NT2/D1 (cell line): ENCODE results near the gene TDRD9.

Experiments used
- DNase-seq: peaks from one replicate; pipeline ENCODE4 v3.0.0-alpha.2; 2011; ENCODE audit warnings: low read depth, low spot score
- H3K27me3 ChIP-seq: 2 replicates; pipeline ENCODE4 v1.6.0; 2011; ENCODE audit warnings: mild to moderate bottlenecking; ENCODE audit not compliant: insufficient read length, insufficient read depth
- H3K36me3 ChIP-seq: 2 replicates; pipeline ENCODE4 v1.6.1; 2011; ENCODE audit warnings: mild to moderate bottlenecking, low read length, mixed read lengths; ENCODE audit not compliant: insufficient read depth, insufficient read length
- H3K4me1 ChIP-seq: 2 replicates; pipeline ENCODE4 v1.5.1; 2011; ENCODE audit not compliant: insufficient read depth, insufficient read length
- H3K4me3 ChIP-seq: 2 replicates; pipeline ENCODE4 v1.5.1; 2011; ENCODE audit warnings: low read depth; ENCODE audit not compliant: insufficient read length
- H3K9ac ChIP-seq: 2 replicates; pipeline ENCODE4 v1.6.0; 2011; ENCODE audit warnings: low read depth; ENCODE audit not compliant: insufficient read length
- H3K9me3 ChIP-seq: 2 replicates; pipeline ENCODE4 v1.5.1; 2011; ENCODE audit warnings: mild to moderate bottlenecking, low read length; ENCODE audit not compliant: insufficient read depth
- SUZ12 ChIP-seq: IDR thresholded peaks from 2 replicates; pipeline ENCODE4 v1.6.1; 2011; ENCODE audit not compliant: insufficient read length, insufficient read depth; ENCODE audit errors: extremely low read depth
- YY1 ChIP-seq: IDR thresholded peaks from 2 replicates; pipeline ENCODE4 v1.6.1; 2011; ENCODE audit not compliant: insufficient read length, insufficient read depth
- ZNF274 ChIP-seq: IDR thresholded peaks from 2 replicates; pipeline ENCODE4 v1.6.1; 2011; ENCODE audit warnings: mild to moderate bottlenecking, low read depth, low read length

The TDRD9 gene

GRCh38 chr14:104030958-104031357, 102.7 kb downstream of the TDRD9 start:
- no peaks in the 10 kb centered on the region for H3K4me1 ChIP-seq

GRCh38 chr14:104031384-104031783, 103.1 kb downstream of the TDRD9 start:
- TF ChIP-seq ZNF274: no peak
- no peak for TF ChIP-seq SUZ12
- TF ChIP-seq YY1: no peak
- no peak for DNase-seq
- Histone ChIP-seq H3K36me3 (no peaks in the 10 kb centered on the region), H3K9ac (no peak overlapping the region), H3K4me3 (no peak overlapping the region), H3K4me1 (no peaks in the 10 kb centered on the region), H3K27me3 (no peaks in the 10 kb centered on the region), H3K9me3 (no peaks in the 10 kb centered on the region)

More at GRCh38 chr14:104030958-104031357, 102.7 kb downstream of the TDRD9 start:
- no peaks in the 10 kb centered on the region for H3K27me3 ChIP-seq
- no peak overlapping the region for H3K4me3 ChIP-seq
- no peaks in the 10 kb centered on the region for H3K36me3 ChIP-seq
- TF ChIP-seq SUZ12: no peak
- no peak overlapping the region for H3K9ac ChIP-seq
- no peaks in the 10 kb centered on the region for H3K9me3 ChIP-seq
- DNase-seq: no peak

GRCh38 chr14:104034976-104035699, 106.9 kb downstream of the TDRD9 start:
- no peak for DNase-seq
- no peak for TF ChIP-seq ZNF274
- TF ChIP-seq YY1: no peak
- no peak for TF ChIP-seq SUZ12
- Histone ChIP-seq H3K9ac (no peak overlapping the region), H3K9me3 (no peaks in the 10 kb centered on the region), H3K36me3 (no peaks in the 10 kb centered on the region), H3K27me3 (no peaks in the 10 kb centered on the region), H3K4me1 (no peaks in the 10 kb centered on the region), H3K4me3 (no peak overlapping the region)

GRCh38 chr14:104036212-104036611, 108.0 kb downstream of the TDRD9 start:
- no peaks in the 10 kb centered on the region for H3K27me3 ChIP-seq
- H3K4me3 ChIP-seq: no peak overlapping the region
- no peaks in the 10 kb centered on the region for H3K9me3 ChIP-seq
- H3K9ac ChIP-seq: no peak overlapping the region
- no peaks in the 10 kb centered on the region for H3K36me3 ChIP-seq
- H3K4me1 ChIP-seq: no peaks in the 10 kb centered on the region
- TF ChIP-seq YY1 (no peak), ZNF274 (no peak), SUZ12 (no peak)
- no peak for DNase-seq

GRCh38 chr14:104037074-104037473, 108.8 kb downstream of the TDRD9 start:
- no peak for DNase-seq
- H3K4me1 ChIP-seq: no peaks in the 10 kb centered on the region
- H3K9ac ChIP-seq: no peak overlapping the region
- TF ChIP-seq ZNF274 (no peak), SUZ12 (no peak), YY1 (no peak)
- no peaks in the 10 kb centered on the region for H3K9me3 ChIP-seq
- H3K36me3 ChIP-seq: no peaks in the 10 kb centered on the region
- H3K27me3 ChIP-seq: no peaks in the 10 kb centered on the region
- no peak overlapping the region for H3K4me3 ChIP-seq

- DNase-seq: no peak
- Histone ChIP-seq H3K9me3 (no peaks in the 10 kb centered on the region), H3K27me3 (no peaks in the 10 kb centered on the region), H3K9ac (no peak overlapping the region), H3K36me3 (no peaks in the 10 kb centered on the region), H3K4me1 (no peaks in the 10 kb centered on the region), H3K4me3 (no peak overlapping the region)
- no peak for TF ChIP-seq ZNF274
- no peak for TF ChIP-seq SUZ12
- TF ChIP-seq YY1: no peak
These were observed 109.6 kb downstream of the TDRD9 start for GRCh38 chr14:104037903-104038302.

DNA sequence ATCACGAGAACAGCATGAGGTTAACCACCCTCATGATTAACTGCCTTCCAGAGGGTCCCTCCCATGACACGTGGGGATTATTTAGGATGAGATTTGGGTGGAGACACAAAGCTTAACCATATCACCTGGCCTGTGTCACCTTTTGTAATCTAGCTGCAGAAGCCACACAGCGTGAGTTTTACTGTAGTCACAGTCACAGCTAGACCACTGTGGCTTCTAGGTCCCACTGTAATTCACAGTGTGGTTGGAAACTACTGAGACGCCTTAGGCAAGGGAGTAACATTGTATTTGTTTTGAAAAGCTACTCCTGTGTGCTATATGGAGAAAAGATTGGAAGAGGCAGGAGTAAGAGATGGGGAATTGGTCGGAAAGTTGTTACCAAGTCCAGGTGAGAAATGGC, 111.0 kb downstream of the TDRD9 start:
- Histone ChIP-seq H3K36me3 (no peaks in the 10 kb centered on the region), H3K9ac (no peak overlapping the region), H3K4me3 (no peak overlapping the region), H3K27me3 (no peaks in the 10 kb centered on the region), H3K9me3 (no peaks in the 10 kb centered on the region), H3K4me1 (no peaks in the 10 kb centered on the region)
- DNase-seq: no peak
- TF ChIP-seq YY1 (no peak), SUZ12 (no peak), ZNF274 (no peak)

DNA sequence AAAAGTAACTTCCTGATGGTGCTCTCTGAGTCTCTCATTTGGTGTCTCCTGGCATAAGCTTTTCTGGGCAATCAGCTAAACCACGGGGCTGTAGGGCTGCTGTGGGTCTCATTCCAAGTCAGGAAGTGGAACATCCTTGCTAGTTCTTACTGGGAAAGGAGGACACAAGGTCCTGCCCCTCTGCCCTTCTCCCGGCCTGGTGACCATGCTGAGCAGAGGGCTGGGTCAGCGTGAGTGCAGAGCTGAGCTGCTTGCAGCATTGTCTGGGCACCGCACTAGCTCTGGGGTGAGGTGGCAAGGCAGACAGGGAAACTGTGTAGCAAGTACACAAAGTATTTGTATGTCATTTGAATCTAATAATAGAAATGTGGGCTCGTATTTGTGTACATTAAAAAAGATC, 112.3 kb downstream of the TDRD9 start:
- Histone ChIP-seq H3K4me1 (no peaks in the 10 kb centered on the region), H3K4me3 (no peak overlapping the region), H3K36me3 (no peaks in the 10 kb centered on the region), H3K9ac (no peak overlapping the region), H3K27me3 (no peaks in the 10 kb centered on the region), H3K9me3 (no peaks in the 10 kb centered on the region)
- no peak for DNase-seq
- TF ChIP-seq SUZ12: no peak
